ENCODE measurements around the gene BTG4.

GRCh38 chr11:111561791-111562325 is 49.7 kb upstream of the BTG4 start:
- TF ChIP-seq, protein P1, sequence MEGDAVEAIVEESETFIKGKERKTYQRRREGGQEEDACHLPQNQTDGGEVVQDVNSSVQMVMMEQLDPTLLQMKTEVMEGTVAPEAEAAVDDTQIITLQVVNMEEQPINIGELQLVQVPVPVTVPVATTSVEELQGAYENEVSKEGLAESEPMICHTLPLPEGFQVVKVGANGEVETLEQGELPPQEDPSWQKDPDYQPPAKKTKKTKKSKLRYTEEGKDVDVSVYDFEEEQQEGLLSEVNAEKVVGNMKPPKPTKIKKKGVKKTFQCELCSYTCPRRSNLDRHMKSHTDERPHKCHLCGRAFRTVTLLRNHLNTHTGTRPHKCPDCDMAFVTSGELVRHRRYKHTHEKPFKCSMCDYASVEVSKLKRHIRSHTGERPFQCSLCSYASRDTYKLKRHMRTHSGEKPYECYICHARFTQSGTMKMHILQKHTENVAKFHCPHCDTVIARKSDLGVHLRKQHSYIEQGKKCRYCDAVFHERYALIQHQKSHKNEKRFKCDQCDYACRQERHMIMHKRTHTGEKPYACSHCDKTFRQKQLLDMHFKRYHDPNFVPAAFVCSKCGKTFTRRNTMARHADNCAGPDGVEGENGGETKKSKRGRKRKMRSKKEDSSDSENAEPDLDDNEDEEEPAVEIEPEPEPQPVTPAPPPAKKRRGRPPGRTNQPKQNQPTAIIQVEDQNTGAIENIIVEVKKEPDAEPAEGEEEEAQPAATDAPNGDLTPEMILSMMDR (conservative IDR thresholded peaks at IDR 0.05 in 1 of 2, IDR thresholded peaks at IDR 0.05 in 1 of 2; ENCODE audit: extremely low read depth in 1 of 2, insufficient read depth in 1 of 2, low read depth in 1 of 2, low read length in 2 of 2) = no peak
- no peak for TF ChIP-seq EZH2 (IDR thresholded peaks at IDR 0.05; ENCODE audit: borderline replicate concordance, low read length)

All from mammary epithelial cell (primary cell).